Raji (cell line): ENCODE results near the gene ANKRD44.

Source experiments
- POLR2A ChIP-seq: IDR thresholded peaks from 2 replicates; pipeline ENCODE4 v1.6.1; 2011; ENCODE audit warnings: low read depth, low read length, control low read depth; ENCODE audit not compliant: insufficient read depth

The ANKRD44 gene

DNA sequence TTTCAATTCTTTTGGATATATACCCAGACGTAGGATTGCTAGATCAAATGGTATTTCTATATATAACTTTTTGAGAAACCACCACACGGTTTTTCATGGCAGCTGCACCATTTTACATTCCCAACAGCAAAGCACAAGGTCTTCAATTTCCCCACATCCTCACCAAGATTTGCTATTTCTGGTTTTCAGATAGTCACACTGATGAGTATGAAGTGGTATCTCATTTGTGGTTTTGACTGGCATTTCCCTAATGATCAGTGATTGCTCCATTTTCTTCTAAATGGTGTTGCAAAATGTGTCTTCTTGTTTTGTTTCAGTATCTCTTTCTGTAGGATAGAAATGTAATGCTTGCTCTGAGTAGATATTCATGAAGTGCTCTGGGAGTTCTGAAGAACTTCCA lies 52.0 kb downstream of the ANKRD44 start:
- TF ChIP-seq POLR2A, result no peak

GRCh38 chr2:197256547-197257170 lies 53.9 kb downstream of the ANKRD44 start:
- no peak for TF ChIP-seq POLR2A

DNA sequence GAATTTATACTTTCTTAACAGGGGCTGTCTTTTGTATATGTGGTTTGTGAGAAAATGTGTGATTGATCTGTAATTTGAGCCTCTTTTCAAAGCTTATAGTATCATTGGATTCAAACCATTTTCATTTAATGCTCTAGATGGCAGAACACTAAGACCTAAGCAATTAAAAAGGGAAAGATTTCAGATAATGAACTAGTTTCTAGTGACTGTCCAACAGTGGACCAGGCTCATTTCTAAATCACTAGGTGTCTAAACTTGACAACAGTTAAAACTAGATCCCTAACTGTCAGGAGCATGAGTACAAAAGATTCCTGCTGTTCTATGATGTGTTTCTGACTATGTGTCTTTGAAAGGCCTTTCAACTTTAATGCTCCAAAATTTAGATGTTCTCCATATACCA lies 54.6 kb downstream of the ANKRD44 start:
- no peak for TF ChIP-seq POLR2A

- peak; percentile 66 for TF ChIP-seq POLR2A
These were observed 55.0 kb downstream of the ANKRD44 start for GRCh38 chr2:197255543-197255942.

DNA sequence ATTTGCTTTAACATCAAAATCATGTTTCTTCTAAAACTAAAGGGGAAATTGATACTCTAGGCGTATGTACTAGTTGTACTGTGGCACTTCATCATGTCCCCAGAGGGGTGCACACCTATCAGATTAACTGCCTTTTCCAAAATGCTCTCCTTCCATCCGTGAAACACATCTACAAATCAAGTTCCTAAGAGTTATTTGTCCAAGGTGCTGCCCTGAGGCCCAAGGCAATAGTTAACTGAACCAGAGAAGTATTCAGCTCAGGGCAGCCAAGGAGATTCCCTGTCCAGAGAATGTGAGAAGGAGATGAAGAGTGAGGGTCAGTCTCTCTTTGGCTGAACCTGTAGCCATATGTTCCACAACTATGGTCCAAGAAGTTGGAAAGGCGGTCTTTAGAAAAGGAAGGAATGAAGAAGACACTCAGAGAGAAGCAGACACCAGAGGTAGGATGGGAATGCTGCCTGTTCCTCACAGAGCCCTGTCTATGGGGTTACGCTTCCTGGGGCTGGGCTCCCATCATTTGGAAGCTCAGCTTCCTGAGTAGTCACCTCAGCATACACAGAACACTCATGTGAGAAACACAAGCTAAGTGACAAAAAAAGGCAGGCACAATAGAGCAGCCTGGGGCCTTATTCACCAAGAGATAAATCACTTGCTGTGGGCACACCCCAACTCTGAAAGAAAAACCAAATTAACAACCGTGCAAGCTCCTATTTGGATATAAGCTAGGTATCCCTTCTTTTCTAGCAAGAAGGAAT lies 55.6 kb downstream of the ANKRD44 start:
- no peak for TF ChIP-seq POLR2A

DNA sequence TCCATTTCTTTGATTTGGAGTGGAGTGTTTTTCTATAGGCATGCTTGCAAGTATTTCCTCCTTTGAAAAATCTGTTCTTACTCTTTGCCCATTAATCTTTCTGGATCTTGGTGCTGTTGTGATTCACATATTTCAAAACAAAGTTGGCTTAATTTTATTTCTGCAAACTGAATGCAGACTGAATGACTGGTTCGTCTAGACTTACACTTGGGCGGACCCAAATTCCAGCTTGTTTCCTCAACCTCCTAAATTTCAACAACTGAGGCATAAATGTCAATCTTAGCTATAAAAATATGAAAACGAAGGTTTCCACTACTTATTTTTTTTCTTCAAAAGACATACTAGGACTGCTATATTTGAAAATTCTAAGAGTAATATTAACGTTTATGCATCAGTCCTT lies 59.0 kb downstream of the ANKRD44 start:
- TF ChIP-seq POLR2A, result no peak

- no peak for TF ChIP-seq POLR2A
These were observed 59.4 kb downstream of the ANKRD44 start for GRCh38 chr2:197251163-197251562.

DNA sequence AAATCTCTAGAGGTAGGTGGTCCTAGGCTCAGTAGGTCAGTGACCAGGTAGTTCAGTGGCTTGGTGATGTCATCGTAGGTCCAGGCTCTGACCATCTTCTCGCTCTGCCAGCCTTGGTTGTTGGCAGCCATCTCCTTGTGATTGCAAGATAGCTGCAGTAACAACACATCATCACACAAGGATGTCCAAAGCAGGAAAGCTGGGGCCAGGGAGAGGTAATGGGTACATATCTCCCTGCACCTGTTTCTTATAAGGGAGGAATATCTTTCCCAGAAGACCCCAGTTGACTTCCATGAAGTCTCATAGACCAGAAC lies 60.5 kb downstream of the ANKRD44 start:
- no peak for TF ChIP-seq POLR2A

DNA sequence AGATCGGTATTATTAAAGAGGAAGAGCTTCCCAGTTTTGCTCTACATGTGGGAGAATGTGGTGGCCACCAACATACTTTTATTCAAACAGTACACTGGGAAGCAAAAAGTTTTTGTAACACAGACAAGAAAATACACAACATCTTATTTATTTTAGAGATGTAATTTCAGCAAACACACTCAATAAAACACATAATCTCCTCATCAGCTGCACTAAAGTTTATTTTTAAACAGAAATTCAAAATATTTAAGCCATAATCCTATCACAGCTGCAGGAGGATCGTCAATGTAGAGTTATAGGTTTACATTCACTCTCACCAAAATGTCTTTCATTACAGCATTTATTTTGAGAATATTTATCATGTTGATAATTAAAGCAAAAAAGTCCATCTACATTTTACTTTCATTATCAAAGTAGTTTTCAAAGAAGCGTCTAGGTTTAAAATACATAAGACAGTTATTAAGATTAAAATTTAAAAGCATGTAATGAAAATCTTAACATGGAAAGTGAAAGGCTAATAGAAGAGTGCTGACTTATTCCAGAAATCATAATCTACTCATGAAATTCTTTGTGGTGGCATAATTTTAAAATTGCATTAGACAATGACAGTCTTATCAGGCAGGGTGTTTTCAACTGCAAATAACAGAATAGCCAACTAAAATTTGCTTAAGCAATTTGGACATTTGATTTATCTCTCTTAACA lies 61.0 kb downstream of the ANKRD44 start:
- no peak for TF ChIP-seq POLR2A

GRCh38 chr2:197248623-197249022 lies 62.0 kb downstream of the ANKRD44 start:
- TF ChIP-seq POLR2A, result no peak

DNA sequence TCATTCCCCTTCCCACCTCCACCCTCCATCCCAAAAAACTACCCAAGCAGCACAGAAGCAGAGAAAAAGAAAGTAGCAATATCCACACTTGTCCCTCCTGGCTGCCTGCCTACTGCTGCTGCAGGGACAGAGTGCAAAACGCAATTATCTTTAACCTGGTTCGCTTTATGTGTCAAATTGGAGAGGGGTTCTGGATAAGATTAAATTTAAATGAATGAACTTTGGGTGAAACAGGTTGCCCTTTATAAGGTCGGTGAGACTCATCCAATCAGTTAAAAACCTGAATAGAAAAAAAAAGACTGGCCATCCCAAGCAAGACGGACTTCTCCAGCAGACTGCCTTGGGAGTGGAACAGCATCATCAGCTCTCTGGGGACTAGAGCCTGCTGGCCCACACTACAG lies 62.6 kb downstream of the ANKRD44 start:
- TF ChIP-seq POLR2A, result no peak

DNA sequence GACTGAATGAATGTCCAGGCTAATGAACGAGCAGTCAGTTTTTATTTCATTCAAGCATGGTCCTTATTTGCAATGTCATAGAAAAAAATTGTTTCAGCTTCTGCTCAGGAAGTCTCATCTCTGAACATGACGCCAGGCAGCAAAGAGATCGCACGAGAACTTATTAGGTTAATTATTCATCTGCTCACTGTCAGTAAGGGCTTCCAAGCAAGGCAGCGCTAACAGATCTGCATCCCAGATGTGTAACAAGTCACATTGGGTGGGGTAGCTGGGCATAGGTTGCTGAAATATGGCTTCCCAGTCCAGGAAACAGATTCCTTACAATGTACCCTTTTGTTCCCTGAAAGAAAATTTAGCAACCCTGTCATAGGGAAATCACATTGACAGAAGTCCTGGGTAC lies 63.5 kb downstream of the ANKRD44 start:
- no peak for TF ChIP-seq POLR2A

DNA sequence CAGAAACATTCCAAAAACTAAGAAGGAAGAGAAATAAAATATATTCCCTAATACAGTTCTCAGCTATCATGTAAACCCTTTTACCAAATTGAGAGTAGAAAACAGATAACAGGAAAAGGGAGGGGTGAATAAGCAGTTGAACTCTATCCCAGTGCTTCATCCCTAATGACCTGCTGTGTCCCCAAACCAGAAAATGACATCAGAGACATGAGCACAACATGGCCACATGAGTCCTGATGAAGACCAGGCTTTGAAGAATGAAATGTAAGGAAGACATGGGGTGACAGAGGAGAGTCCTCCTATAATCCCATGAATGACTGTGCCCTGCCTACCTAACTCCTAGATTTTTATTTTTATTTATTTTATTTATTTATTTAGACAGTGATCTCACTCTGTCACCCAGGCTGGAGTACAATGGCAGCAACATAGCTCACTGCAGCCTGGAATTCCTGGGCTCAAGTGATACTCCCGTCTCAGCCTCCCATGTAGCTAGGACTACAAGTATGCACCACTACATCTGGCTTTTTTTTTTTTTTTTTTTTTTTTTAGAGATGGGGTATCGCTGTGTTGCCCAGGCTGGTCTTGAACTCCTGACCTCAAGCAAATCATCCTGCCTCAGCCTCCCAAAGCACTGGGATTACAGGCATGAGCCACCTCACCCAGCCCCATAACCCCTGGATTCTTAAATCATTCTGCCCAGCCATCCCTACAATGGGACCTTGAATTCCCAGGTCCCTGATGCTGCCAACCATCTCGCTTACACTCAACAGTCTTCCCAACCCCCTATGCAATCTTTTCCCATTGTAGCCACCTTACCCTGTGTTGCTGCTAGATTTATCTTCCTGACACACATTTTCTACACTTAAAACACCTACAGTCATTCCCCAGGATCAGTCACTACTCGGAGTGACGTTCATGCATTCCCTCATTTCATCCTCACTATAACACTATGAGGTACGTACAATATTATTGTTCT lies 64.5 kb downstream of the ANKRD44 start:
- TF ChIP-seq POLR2A, result no peak

- no peak for TF ChIP-seq POLR2A
These were observed 66.2 kb downstream of the ANKRD44 start for GRCh38 chr2:197244349-197244748.

DNA sequence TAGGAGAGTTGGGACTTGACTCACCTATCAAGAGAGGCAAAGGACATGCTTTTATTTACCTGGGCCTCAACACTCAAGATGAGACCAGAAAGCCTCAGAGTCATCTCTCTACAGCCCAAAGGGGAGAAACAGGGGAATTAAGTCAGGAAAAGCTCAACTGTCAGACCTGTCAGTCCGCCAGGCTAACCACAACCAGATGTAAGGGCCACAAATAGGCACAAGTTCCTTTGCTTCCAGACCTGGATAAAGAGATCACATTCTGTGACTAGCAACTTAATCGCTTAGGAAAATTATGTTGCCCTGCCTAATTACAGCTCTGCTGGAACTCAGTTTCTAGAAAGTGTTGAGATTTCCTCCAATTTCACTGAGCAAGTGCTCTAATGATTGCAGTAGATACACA lies 67.9 kb downstream of the ANKRD44 start:
- TF ChIP-seq POLR2A, result no peak

GRCh38 chr2:197241596-197241995 lies 69.0 kb downstream of the ANKRD44 start:
- TF ChIP-seq POLR2A, result no peak

GRCh38 chr2:197241153-197241552 lies 69.4 kb downstream of the ANKRD44 start:
- no peak for TF ChIP-seq POLR2A
